ENCODE measurements around the gene CS. TPM values are rescaled to one million over a fixed set of nuclear protein-coding genes. Genes with fewer than 3 reads are reported as not detected.
A peak's percentile ranks its signal among the peaks of the same experiment; 100 is the strongest.
"Not testable (repeated sequence)": the region's sequence is repeated elsewhere in the genome, so short reads cannot be mapped to it uniquely, and the experiment has no call there.

CS gene
- polyA plus RNA-seq, 6 donors from 2014 or later: 60.8 to 88.7 (median 72.1) TPM

DNA sequence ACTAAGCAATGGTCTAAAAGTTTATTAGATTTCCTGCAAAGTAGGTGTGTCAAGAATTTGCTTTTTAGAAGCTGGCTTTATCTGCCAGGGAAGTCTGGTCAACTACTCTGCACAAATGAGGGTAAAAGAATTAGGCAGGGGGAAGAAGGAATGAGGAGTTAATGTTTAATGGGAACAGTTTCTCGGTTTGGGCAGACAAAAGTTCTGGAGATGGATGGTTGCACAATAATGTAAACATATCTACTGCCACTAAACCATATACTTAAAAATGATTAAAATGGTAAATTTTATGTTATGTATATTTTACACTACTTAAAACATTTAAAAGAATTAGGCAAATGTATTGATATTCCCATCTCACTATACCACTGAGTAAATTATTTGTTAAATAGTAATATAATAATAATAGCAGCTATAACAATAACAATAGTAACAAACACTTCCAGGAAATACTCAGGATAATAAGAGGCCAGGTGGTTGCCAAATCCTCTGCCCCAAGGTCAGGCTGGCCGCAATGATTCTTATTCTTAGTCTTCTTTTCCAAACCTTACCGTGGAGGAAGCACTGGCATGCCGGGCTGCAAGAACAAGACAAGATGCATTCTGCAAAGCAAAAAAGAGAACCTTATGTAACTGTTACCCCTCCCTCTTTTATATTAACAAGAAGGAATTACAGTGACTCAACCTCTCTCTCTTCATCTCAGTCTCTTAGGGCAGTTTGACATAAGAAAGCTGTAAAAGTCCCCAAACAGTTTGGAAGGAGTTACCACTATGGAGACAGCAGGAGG, 13.9 kb downstream of the CS start:
- Mint-ChIP-seq H3K27me3 (no peaks in the 10 kb centered on the region), H3K9me3 (no peaks in the 10 kb centered on the region), H3K27ac (peak overlapping the region in 4 of 6 donors; percentile 6 to 83 (median 50)), H3K4me3 (no peak overlapping the region), H3K36me3 (peaks cover 8 to 15% of the 10 kb centered on the region in 2 donors), H3K4me1 (peaks cover 1 to 14% (median 3%) of the 10 kb centered on the region in 3 donors)
- ATAC-seq (ENCODE audit: low read depth in 2 of 2) (no peak), DNase-seq (no peak)

DNA sequence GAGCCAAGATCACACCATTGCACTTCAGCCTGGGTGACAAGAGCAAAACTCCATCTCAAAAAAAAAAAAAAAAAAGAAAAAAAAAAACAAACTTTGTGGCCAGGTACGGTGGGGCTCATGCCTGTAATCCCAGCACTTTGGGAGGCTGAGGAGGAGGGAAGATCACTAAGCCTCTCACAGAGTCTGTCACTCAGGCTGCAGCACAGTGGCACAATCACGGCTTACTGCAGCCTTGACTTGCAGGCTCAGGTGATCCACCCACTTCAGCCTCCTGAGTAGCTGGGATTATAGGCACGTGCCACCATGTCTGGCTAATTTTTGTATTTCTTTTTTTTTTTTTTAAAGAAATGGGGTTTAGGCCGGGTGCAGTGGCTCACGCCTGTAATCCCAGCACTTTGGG, 15.9 kb downstream of the CS start:
- not testable (repeated sequence) for H3K9me3 Mint-ChIP-seq; DNase-seq; H3K4me3 Mint-ChIP-seq; H3K27me3 Mint-ChIP-seq; ATAC-seq (ENCODE audit: low read depth in 2 of 2); H3K27ac Mint-ChIP-seq
- peaks cover 12 to 15% of the 10 kb centered on the region in 2 donors for H3K36me3 Mint-ChIP-seq
- H3K4me1 Mint-ChIP-seq: peaks cover 0 to 15% (median 2%) of the 10 kb centered on the region in 3 donors

DNA sequence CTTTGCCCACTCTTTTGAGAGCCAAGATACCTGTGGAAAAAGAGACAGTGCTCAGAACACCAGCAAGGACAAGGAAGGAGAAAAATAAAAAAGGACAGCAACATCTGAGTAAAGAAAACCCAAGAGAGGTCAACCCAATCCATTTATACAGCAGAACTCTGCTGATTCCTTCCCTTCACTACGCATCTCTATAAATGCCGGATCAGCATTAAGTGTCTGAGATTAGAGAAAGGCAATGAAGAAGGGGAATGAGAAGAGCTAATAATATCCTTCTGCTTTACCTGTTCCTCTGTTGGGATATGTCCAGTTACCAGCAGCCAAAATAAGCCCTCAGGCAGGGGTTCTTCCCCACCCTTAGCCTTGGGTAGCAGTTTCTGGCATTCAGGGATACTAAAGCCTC, 17.6 kb downstream of the CS start:
- ATAC-seq (ENCODE audit: low read depth in 2 of 2): no peak
- H3K4me3 Mint-ChIP-seq: no peak overlapping the region
- no peak for DNase-seq
- no peaks in the 10 kb centered on the region for H3K27me3 Mint-ChIP-seq
- peak overlapping the region in 4 of 6 donors; percentile 16 to 80 (median 56) for H3K27ac Mint-ChIP-seq
- peaks cover 12 to 15% of the 10 kb centered on the region in 2 donors for H3K36me3 Mint-ChIP-seq
- H3K9me3 Mint-ChIP-seq: no peaks in the 10 kb centered on the region
- peaks cover 0 to 12% (median 2%) of the 10 kb centered on the region in 3 donors for H3K4me1 Mint-ChIP-seq

DNA sequence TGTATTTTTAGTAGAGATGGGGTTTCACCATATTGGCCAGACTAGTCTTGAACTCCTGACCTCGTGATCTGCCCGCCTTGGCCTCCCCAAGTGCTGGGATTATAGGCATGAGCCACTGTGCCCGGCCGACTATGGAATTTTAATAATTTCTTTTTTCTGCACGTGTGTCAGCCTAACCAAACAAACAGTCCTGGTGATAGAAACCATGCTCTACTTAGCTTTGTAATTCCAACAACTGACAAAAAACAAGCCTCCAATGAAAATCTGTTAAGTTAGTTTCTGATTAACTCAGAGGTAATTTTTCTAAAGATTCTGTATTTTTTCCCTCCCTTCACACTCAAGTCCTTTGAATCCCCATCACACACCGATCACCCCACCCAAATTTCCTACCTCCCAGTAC, 18.1 kb downstream of the CS start:
- Mint-ChIP-seq H3K4me3 (no peak overlapping the region), H3K36me3 (peaks cover 12 to 15% of the 10 kb centered on the region in 2 donors), H3K9me3 (no peaks in the 10 kb centered on the region), H3K4me1 (peaks cover 0 to 12% (median 2%) of the 10 kb centered on the region in 3 donors), H3K27ac (peak overlapping the region in 4 of 6 donors; percentile 16 to 80 (median 64)), H3K27me3 (no peaks in the 10 kb centered on the region)
- DNase-seq (no peak), ATAC-seq (ENCODE audit: low read depth in 2 of 2) (no peak)

DNA sequence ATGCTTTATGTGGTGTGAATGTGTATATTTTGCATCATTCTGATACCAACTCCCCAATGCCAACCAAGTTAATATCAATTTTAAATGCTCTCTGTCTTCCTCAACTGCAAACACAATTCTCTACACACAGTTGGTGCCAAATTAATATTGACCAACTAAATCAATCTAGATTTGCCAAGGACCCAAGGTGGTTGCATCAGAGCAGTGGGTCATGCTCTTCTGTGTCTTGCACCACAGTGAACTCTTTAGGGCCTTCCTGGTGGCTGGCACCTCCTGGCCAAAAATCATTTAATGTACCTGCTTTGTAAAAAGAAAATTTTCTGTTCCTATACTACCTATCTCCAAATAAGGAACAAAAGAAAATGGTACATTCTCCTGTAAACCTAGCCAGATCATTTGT, 19.3 kb downstream of the CS start:
- no peak for ATAC-seq (ENCODE audit: low read depth in 2 of 2)
- H3K27ac Mint-ChIP-seq: peak overlapping the region in 3 of 6 donors; percentile 21 to 64 (median 60)
- H3K36me3 Mint-ChIP-seq: peaks cover 12 to 18% of the 10 kb centered on the region in 2 donors
- H3K9me3 Mint-ChIP-seq: no peaks in the 10 kb centered on the region
- H3K4me1 Mint-ChIP-seq: peaks cover 0 to 6% (median 2%) of the 10 kb centered on the region in 3 donors
- no peaks in the 10 kb centered on the region for H3K27me3 Mint-ChIP-seq
- no peak for DNase-seq
- no peak overlapping the region for H3K4me3 Mint-ChIP-seq

DNA sequence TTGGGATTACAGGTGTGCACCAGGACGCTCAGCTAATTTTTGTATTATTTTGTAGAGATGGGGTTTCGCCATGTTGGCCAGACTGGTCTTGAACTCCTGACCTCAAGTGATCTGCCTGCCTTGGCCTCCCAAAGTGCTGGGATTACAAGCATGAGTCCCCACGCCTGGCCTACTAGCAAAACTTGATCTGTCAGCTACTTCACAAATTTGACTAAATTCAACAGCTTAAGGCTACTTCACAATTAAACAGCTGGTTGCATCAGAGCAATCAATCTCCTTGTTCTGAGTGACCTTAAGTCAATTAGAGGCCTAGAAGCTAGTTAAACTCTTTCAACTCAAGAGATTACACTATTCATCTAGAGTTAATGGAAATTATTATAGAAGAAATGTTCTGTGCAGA, 21.2 kb downstream of the CS start:
- Mint-ChIP-seq H3K9me3 (no peaks in the 10 kb centered on the region), H3K27ac (no peak overlapping the region), H3K27me3 (no peaks in the 10 kb centered on the region), H3K4me3 (no peak overlapping the region), H3K4me1 (peaks cover 0 to 6% (median 2%) of the 10 kb centered on the region in 3 donors), H3K36me3 (peaks cover 16 to 26% of the 10 kb centered on the region in 2 donors)
- DNase-seq (no peak), ATAC-seq (ENCODE audit: low read depth in 2 of 2) (no peak)

DNA sequence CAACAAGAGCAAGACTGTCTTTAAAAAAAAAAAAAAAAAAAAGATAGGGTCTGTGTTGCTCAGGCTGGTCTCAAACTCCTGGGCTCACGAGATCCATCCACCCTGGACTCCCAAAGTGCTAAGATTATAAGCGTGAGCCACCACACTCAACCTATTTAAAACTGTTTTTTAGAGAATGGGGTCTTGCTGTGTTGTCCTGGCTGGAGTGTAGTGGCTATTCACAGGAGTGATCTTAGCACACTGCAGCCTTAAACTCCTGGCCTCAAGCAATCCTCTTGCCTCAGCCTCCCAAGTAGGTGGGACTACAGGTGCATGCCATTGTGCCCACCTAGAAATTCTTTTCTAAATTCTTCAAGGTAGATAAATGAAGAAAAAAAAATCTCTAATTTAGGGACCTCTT, 25.8 kb downstream of the CS start:
- H3K36me3 Mint-ChIP-seq: peaks cover 16 to 18% of the 10 kb centered on the region in 2 donors
- DNase-seq (no peak), ATAC-seq (ENCODE audit: low read depth in 2 of 2) (no peak)
- no peaks in the 10 kb centered on the region for H3K9me3 Mint-ChIP-seq
- no peaks in the 10 kb centered on the region for H3K4me1 Mint-ChIP-seq
- no peak overlapping the region for H3K27ac Mint-ChIP-seq
- no peaks in the 10 kb centered on the region for H3K27me3 Mint-ChIP-seq
- H3K4me3 Mint-ChIP-seq: no peak overlapping the region

DNA sequence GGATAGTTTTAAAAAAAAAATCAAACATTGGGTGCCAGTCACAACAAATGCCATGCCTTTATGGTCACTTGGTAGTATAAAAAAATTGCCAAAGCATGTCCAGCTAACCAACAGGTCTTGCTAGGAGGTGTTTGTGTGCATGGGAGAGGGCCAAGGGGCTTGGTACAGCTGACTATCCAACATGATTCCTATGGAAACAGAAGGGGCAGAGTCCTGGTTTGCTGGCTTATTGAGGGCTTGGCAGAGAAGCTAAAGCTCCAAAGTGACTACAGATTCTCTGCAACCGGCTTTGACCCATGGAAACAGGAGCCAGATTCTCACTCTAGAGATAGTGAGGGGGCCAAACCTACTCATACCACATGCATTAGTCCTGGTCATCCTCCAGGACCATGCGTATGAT, 27.7 kb downstream of the CS start:
- H3K4me1 Mint-ChIP-seq; ATAC-seq (ENCODE audit: low read depth in 2 of 2); H3K4me3 Mint-ChIP-seq; DNase-seq; H3K9me3 Mint-ChIP-seq; H3K27me3 Mint-ChIP-seq: not testable (repeated sequence)
- peak overlapping the region in 2 of 6 donors; percentile 12 to 29 for H3K27ac Mint-ChIP-seq
- peaks cover 16 to 18% of the 10 kb centered on the region in 2 donors for H3K36me3 Mint-ChIP-seq

DNA sequence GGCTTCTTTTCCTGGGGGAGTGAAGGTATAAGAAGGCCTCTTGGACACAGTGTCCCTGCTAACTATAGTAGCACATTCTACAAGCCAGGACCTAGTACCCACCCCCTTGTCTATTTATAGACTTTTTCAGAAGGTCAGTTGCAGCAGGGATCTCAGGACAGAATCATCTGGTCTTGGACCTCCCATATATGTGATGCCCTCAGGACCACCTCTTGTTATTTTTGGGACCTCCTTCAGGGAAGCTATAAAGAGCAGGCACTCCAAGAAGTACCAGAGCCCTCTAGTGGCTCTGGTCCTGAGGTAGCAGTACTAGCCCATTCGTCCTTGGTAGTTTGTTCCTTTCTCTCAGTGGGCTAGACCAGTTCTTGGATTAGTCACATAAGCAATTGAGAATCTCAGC, 29.1 kb downstream of the CS start:
- peak overlapping the region in 4 of 6 donors; percentile 45 to 85 (median 62) for H3K27ac Mint-ChIP-seq
- peaks cover 15 to 16% of the 10 kb centered on the region in 2 donors for H3K36me3 Mint-ChIP-seq

DNA sequence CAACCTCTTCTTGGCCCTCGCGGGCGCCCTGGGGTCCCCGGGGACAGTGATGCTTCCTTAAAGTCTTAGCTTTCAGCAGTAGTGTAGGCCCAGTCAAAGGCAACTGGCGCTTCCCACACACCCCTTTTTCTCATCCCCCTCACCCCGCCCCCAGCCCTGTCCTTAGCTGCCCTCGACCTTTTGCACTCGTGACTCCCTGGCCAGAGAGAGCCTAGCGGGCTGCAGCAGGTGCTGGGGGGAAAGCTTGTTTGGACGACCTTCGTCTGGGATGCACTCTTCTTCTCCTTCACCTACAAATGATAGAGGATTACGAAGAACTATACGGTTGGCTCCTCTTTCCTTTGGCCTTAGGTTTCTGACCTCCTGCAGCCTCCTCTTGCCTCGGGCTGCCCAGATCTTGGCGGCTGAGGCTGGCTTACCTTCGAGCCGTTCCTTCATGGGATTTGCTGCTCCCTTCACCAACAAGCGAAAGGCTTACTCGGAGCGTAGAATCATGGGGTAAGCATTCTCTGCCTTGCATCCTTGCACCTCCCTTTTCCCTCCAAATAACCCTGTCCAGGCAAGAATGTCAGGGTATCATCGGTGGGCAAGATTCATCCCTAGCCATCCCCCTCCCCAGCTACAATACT, 32.6 kb downstream of the CS start:
- Mint-ChIP-seq H3K27me3 (no peaks in the 10 kb centered on the region), H3K9me3 (no peaks in the 10 kb centered on the region), H3K36me3 (no peaks in the 10 kb centered on the region), H3K4me3 (peak overlapping the region; percentile 89 to 96 (median 95)), H3K4me1 (peaks cover 16 to 21% (median 16%) of the 10 kb centered on the region in 3 donors), H3K27ac (peak overlapping the region in 5 of 6 donors; percentile 58 to 95 (median 88))
- no peak for DNase-seq
- peak in 1 of 2 donors; percentile 5 for ATAC-seq (ENCODE audit: low read depth in 2 of 2)

More for the DNA sequence above, 29.1 kb downstream of the CS start:
- no peak for DNase-seq
- no peaks in the 10 kb centered on the region for H3K9me3 Mint-ChIP-seq
- peak overlapping the region in 1 of 8 donors; percentile 89 for H3K4me3 Mint-ChIP-seq
- ATAC-seq (ENCODE audit: low read depth in 2 of 2): no peak
- peaks cover 16 to 21% (median 16%) of the 10 kb centered on the region in 3 donors for H3K4me1 Mint-ChIP-seq
- no peaks in the 10 kb centered on the region for H3K27me3 Mint-ChIP-seq

DNA sequence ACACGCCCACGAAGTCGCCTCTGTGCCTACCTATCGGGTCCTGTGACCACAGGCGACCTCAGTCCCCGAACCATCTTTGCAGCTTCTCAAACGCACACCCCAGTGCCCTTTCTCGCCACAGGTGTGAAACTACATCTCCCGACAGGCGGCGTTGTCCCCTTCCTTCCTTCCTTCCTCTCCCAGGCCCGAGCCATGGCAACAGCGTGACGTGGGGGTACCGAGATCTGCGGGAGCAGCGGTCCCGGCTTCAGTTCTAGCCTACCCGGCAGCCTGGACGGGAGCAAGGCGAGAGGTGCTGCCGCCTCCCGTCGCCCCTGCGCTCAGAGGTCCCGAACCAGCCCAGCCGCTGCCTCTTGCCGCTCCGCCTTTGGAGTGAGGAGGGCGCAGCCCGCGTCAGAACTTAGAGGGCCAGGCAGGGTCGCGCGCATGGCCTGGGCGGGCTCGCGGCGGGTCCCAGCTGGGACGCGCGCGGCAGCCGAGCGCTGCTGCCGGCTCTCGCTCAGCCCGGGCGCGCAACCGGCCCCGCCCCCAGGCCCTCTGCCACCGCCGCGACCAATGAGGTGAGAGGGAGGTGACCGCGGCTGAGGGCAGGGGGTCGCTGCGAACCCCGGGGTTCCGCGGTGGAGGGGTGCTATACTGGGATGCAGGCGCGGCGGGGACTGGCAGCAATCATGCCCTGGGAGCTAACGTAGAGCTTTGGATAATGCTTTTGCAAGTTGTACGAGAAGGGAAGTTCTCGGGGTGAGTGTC, 33.3 kb downstream of the CS start, which contains the start of gene COQ10A:
Gene COQ10A (plus strand): TSS at position 250 of the 750 bp plus-strand sequence. CDS start 177 bp downstream, at position 427.
- Mint-ChIP-seq H3K36me3 (no peaks in the 10 kb centered on the region), H3K27ac (peak within 1 kb of the TSS; percentile 86 to 98 (median 97))
- peak; percentile 88 for DNase-seq

DNA sequence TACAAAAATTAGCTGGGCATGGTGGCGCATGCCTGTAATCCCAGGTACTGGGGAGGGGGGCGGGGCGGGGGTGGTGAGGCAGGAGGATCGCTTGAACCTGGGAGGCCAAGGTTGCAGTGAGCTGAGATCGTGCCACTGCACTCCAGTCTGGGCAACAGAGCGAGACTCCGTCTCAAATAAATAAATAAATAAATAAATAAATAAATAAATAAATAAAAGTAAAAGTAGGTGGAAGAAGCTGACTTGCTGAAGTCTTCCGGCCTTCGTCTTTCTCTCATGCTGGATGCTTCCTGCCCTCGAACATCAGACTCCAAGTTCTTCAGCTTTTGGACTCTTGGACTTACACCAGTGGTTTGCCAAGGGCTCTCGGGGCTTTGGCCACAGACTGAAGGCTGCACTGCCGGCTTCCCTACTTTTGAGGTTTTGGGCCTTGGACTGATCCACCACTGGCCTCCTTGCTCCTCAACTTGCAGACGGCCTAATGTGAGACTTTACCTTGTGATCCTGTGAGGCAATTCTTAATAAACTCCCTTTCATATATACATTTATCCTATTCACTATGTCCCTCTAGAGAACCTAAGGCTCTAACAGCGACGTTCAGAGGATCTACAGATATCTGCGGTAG, 34.0 kb downstream of the CS start:
- Mint-ChIP-seq H3K4me3 (peak overlapping the region; percentile 89 to 96 (median 96)), H3K4me1 (peaks cover 16 to 21% (median 16%) of the 10 kb centered on the region in 3 donors), H3K27ac (peak overlapping the region; percentile 86 to 98 (median 97))
- not testable (repeated sequence) for DNase-seq; H3K9me3 Mint-ChIP-seq; H3K27me3 Mint-ChIP-seq; ATAC-seq (ENCODE audit: low read depth in 2 of 2); H3K36me3 Mint-ChIP-seq

More for the DNA sequence above, 33.3 kb downstream of the CS start, which contains the start of gene COQ10A:
- H3K4me1 Mint-ChIP-seq: peaks cover 16 to 21% (median 16%) of the 10 kb centered on the region in 3 donors
- H3K4me3 Mint-ChIP-seq: peak within 1 kb of the TSS; percentile 89 to 96 (median 96)
- no peaks in the 10 kb centered on the region for H3K9me3 Mint-ChIP-seq
- peak; percentile 86 to 88 for ATAC-seq (ENCODE audit: low read depth in 2 of 2)
- no peaks in the 10 kb centered on the region for H3K27me3 Mint-ChIP-seq

DNA sequence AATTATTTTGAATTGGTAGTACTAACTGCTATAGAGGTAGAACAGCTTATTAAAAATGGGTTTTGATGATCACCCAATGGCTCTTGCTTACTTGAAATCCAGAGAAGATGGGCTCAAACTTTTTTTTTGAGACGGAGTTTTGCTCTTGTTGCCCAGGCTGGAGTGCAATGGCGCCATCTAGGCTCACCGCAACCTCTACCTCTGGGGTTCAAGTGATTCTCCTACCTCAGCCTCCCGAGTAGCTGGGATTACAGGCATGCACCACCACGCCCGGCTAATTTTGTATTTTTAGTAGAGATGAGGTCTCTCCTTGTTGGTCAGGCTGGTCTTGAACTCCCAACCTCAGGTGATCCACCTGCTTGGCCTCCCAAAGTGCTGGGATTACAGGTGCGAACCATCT, 37.2 kb downstream of the CS start:
- not testable (repeated sequence) for H3K36me3 Mint-ChIP-seq; H3K27ac Mint-ChIP-seq; DNase-seq; H3K9me3 Mint-ChIP-seq; ATAC-seq (ENCODE audit: low read depth in 2 of 2); H3K4me3 Mint-ChIP-seq; H3K27me3 Mint-ChIP-seq
- H3K4me1 Mint-ChIP-seq: peaks cover 20 to 25% (median 21%) of the 10 kb centered on the region in 3 donors

Data from naive B cell (primary cell).